GM10248 (cell line): ENCODE results near the gene PURA.

Experiments used
- CTCF ChIA-PET: fragments of 300-600 bp; sonication (Branson Sonifier 250); formaldehyde crosslinking; extraction: SDS; loops from one replicate; lab custom pipeline; 2021; ENCODE audit warnings: antibody characterized with exemption; lab: Yijun Ruan, JAX
- POLR2A ChIA-PET: fragments of 350-650 bp; sonication (Branson Sonifier 250); formaldehyde crosslinking; extraction: SDS; loops from one replicate; lab custom pipeline; 2020; ENCODE audit warnings: antibody characterized with exemption; lab: Yijun Ruan, JAX
- DNase-seq: peaks from one replicate; pipeline ENCODE4 v3.0.0; 2012; ENCODE audit errors: extremely low spot score
- CTCF ChIP-seq: IDR thresholded peaks from 2 replicates; pipeline ENCODE4 v1.5.1; 2012; ENCODE audit warnings: mild to moderate bottlenecking, low read depth; ENCODE audit errors: extremely low read depth, missing control alignments, control extremely low read depth

The PURA gene

GRCh38 chr5:140145256-140145655 lies 31.3 kb downstream of the PURA start:
- ChIA-PET CTCF (interaction anchor here (0.6 to 7.2 kb wide), 38 partner anchors 11 to 370 kb away, joined by 3 to 137 read pairs (median 10); partner anchors contain the start of genes CYSTM1, NRG2 and PURA), POLR2A (no interaction called here)
- no peak for TF ChIP-seq CTCF
- DNase-seq, result peak; percentile 4

GRCh38 chr5:140145818-140146522 lies 32.1 kb downstream of the PURA start:
- POLR2A ChIA-PET, result interaction anchor here (0.5 kb wide), 1 partner anchor 33 kb away, joined by 3 read pairs; no protein-coding TSS in a partner anchor
- CTCF ChIA-PET, result interaction anchor here (0.6 to 7.2 kb wide), 37 partner anchors 12 to 371 kb away, joined by 3 to 137 read pairs (median 7); partner anchors contain the start of genes CYSTM1, NRG2 and PURA
- peak; percentile 64 for TF ChIP-seq CTCF
- DNase-seq, result peak; percentile 76

- no peak for DNase-seq
- ChIA-PET CTCF (interaction anchor here (0.9 to 7.2 kb wide), 27 partner anchors 11 to 371 kb away, joined by 3 to 137 read pairs (median 7); partner anchors contain the start of genes CYSTM1 and NRG2), POLR2A (interaction anchor here (0.5 kb wide), 1 partner anchor 33 kb away, joined by 3 read pairs; no protein-coding TSS in a partner anchor)
- no peak for TF ChIP-seq CTCF
These were observed 32.6 kb downstream of the PURA start for GRCh38 chr5:140146523-140146842.

- ChIA-PET POLR2A (no interaction called here), CTCF (interaction anchor here (7.2 kb wide), 1 partner anchor 13 kb away, joined by 114 read pairs; no protein-coding TSS in a partner anchor)
- no peak for TF ChIP-seq CTCF
- no peak for DNase-seq
These were observed 33.6 kb downstream of the PURA start for GRCh38 chr5:140147460-140147859.

- no peak for TF ChIP-seq CTCF
- DNase-seq, result no peak
- ChIA-PET CTCF (no interaction called here), POLR2A (interaction anchor here (0.7 kb wide), 1 partner anchor 13 kb away, joined by 7 read pairs; no protein-coding TSS in a partner anchor)
These were observed 34.6 kb downstream of the PURA start for GRCh38 chr5:140148508-140148907.

GRCh38 chr5:140150201-140150600 lies 36.3 kb downstream of the PURA start:
- POLR2A ChIA-PET, result no interaction called here

More at GRCh38 chr5:140150201-140150600, 36.3 kb downstream of the PURA start:
- DNase-seq, result no peak
- TF ChIP-seq CTCF, result no peak
- CTCF ChIA-PET, result interaction anchor here (0.7 to 10.8 kb wide), 3 partner anchors 11 to 77 kb away, joined by 3 to 116 read pairs (median 3); no protein-coding TSS in a partner anchor
